Epithelial cell of prostate (primary cell): Measurements from ENCODE around the gene CMTM8.
"Not testable (repeated sequence)": the region's sequence is repeated elsewhere in the genome, so short reads cannot be mapped to it uniquely, and the experiment has no call there.

Experiments used
- DNase-seq: peaks from one replicate; pipeline ENCODE4 v3.0.0-alpha.2; 2011; ENCODE audit warnings: low read depth, low spot score
- H3K27ac ChIP-seq: fragments of 450-650 bp; 2 replicates; pipeline ENCODE4 v1.5.1; 2017; ENCODE audit warnings: mild to moderate bottlenecking

CMTM8 gene

DNA sequence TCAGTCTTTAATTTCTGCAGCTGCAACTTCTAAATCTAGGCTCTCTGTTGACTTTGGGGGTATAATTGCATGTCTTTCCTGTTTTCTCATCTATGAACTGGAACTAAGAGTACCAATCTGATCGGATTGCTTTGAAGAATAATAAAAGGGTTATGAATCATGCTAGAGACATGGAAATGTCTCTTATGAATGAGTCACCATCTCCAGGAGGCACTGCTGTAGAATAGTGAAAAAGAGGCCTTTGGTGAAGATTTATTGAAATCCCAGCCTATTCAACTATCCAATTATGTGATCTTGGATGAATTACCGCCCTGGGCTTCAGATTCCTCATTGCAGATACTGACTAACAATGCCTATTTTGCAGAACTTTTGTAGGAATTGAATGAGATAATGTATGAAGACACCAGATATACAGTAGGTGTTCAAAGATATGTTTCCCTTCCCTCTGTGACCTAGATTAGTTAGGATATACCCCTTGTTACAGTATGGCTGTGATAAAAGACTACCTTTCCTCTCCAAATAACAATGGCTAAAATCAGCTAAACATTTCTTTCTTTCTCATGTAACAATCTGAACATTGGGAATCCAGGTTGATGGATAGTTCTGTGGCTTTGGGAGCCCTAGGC lies 11.5 kb upstream of the CMTM8 start:
- no peak overlapping the region for H3K27ac ChIP-seq
- DNase-seq, result no peak

GRCh38 chr3:32228743-32229142 lies 9.7 kb upstream of the CMTM8 start:
- not testable (repeated sequence) for H3K27ac ChIP-seq, DNase-seq

DNA sequence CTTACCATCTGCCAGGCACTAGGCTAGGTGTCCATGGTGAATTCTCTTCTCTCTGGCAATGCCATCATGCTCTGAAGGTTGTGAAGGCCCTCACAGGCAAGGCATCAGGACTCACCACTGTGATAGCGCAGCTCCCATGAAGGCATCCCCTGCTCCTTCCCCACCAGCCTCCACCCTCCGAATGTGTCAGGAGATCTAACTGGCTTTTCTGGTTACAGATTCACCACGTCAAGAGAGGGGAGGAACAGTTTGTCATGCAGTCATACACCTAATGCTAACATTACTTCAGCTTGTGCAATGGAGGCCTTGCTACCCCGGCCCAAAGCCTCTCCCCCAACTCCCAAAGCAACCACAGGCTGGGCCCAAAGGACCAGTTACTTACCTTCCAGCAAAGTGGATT lies 8.9 kb upstream of the CMTM8 start:
- DNase-seq, result no peak

DNA sequence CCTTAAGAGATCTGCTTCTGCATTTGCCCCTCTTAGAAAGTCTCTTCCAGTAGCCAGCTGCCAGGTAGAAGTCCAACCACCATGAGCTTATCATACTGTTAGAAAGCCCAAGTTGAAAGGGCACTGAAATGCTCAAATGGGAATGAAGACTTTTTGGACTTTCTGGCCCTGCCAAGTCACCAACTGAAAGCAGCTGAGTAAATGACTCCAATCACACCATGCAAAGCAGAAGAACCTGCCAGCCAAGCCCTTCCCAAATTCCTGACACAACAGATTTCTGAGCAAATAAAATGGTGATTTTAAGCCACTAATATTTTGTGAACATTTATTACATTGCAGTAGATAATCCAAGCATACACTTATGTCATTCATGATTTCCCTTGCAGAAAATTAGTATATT lies 2.1 kb upstream of the CMTM8 start:
- no peak for DNase-seq

More for the DNA sequence above, 8.9 kb upstream of the CMTM8 start:
- H3K27ac ChIP-seq, result no peak overlapping the region

DNA sequence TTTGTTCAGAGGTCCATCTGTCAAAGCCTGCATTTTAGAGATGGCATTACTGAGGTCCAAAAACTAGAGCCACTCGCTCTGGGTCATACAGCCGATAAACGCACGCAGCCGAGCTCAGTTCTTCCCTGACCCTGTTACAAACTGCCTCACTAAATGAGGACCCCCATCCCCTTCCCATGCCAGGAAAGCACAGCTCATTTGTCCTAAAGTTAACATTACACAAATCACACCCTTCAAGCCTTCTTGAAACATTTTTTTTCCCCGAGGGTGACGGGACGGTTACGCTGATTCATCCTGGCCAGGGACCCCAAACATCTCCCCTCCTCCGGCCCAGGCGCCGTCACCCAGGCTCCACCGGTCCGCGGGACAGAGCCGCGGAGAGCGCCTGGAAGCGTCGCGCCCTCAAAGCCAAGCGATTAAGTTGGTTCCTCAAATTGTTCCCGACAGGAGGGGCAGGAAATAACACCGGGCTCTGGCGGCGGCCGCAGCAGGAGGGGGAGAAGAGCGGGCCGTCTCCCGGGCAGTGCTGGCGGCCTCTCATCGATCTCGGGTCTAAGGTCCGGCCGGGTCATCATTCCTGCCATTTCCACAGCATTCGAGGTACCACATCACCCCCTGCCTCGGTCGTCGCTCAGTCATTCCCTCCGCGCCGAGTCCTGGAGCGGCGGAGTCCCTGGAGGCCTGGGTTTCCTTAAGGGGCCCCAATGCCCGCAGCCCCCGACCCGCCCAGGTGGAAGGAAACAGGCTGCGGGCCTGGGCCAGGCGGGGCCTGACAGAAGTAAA lies 619 bp upstream of the CMTM8 start:
- no peak for DNase-seq
- no peak overlapping the region for H3K27ac ChIP-seq

More for the DNA sequence above, 2.1 kb upstream of the CMTM8 start:
- no peak overlapping the region for H3K27ac ChIP-seq

GRCh38 chr3:32239307-32240158 lies 1.1 kb downstream of the CMTM8 start:
- no peak for DNase-seq

DNA sequence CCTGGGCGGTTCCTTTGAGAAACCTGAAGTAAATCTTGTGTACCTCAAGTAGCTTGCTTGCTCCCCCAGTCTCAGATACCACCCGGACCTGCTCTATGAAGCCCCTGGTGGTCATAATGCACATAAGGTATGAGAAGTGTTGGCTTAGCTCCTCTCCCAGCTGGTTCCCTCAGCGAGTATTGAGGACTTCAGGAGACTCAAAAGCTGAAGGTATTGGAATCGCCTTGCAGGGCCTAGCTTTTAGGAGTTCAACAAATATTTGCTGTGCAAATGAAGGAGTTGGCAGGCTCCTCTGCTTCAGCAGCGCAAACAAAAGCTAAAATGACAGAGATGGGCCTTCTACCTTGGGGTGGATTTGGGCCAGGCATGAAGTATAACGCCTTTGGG lies 1.7 kb downstream of the CMTM8 start:
- no peak for DNase-seq

More at GRCh38 chr3:32239307-32240158, 1.1 kb downstream of the CMTM8 start:
- no peak overlapping the region for H3K27ac ChIP-seq

DNA sequence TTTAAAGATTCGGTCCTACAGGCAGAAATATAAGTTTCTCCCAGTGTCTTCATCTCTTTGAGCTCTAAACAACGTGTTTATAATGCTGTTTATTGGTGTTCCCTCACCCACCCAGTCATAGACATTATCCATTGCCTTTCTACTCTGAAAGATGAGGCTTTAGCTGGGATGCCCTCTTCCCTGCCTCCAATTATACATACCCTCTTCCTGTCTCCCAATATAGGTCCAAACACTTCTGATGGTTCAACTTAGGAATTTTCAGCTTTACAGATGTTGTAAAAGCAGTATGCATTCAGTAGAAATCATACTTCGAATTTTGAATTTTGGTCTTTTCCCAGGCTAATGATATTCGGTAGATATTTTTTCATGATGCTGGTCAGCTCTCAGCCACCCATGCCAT lies 2.6 kb downstream of the CMTM8 start:
- DNase-seq, result no peak

More for the DNA sequence above, 1.7 kb downstream of the CMTM8 start:
- H3K27ac ChIP-seq, result no peak overlapping the region

GRCh38 chr3:32243519-32243918 lies 5.0 kb downstream of the CMTM8 start:
- no peak for DNase-seq
- H3K27ac ChIP-seq, result no peak overlapping the region

More for the DNA sequence above, 2.6 kb downstream of the CMTM8 start:
- H3K27ac ChIP-seq, result no peak overlapping the region

- no peak for DNase-seq
Measured at GRCh38 chr3:32245200-32245599, 6.7 kb downstream of the CMTM8 start.

DNA sequence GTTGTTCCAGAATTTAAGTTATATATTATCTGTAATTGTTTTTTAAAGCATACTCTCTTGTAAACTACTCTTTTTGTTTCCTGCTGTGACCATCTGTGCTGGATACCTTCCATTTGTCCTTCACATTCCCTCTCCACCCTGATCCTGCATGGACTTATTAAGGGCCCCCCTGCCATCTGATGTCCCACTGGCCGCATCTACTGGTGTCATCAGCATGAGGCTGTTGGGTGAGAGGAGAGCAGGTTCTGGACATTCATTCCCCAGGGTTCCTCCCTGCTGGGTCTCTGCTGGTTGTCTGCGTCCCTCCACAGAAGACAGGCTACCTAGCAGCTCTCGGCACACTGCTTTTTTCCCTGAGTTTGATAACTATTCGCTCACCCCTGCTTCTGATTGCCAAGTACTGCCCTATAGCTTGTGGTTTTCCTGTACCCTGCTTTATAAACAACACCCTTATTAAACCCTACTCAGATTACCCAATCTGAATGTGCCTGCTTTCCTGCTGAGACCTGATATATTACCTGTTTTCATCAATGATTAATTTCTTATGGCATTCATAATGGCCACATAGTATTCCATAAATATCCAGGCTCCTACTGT lies 7.7 kb downstream of the CMTM8 start:
- no peak for DNase-seq
- H3K27ac ChIP-seq, result no peak overlapping the region

More at GRCh38 chr3:32245200-32245599, 6.7 kb downstream of the CMTM8 start:
- no peak overlapping the region for H3K27ac ChIP-seq

DNA sequence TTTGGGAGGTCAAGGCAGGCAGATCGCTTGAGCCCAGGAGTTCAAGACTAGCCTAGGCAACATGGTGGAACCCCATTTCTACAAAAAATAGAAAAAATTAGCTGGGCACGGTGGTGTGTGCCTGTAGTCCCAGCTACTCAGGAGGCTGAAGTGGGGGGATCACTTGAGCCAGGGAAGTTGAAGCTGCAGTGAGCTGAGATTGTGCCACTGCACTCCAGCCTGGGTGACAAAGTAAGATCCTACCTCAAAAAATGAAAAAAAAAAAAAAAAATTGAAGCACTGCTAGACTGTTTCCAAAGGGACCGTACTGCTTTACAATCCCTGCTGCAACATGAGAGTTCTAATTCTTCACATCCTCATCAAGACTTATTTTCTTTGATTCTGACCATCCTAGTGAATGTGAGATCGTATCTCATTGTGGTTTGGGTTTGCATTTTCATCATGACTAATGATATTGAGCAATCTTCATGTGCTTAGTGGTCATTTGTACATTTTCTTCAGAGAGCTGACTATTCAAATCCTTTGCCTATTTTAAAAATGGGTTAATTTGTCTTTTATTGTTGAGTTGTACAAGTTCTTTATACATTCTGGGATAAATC lies 10.8 kb downstream of the CMTM8 start:
- H3K27ac ChIP-seq, result peak overlapping the region; percentile 39
- peak; percentile 73 for DNase-seq

DNA sequence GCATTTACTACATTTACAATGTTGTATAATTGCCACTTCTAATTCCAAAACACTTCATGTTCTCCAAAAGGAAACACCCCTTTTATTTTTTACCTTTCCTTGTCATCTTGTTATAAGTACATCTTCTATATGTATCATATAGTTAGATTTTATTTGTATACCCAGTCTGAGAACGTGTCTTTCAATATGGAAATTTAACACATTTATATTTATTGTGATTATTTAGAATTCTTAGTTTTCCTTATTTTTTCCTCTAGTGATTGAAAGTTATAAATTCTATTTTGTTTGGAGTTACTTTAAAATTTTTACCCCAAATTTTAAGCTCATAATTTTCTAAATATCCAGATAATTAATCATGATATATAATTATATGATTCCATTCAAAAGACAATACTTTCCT lies 15.8 kb downstream of the CMTM8 start:
- H3K27ac ChIP-seq, result no peak overlapping the region
- no peak for DNase-seq

DNA sequence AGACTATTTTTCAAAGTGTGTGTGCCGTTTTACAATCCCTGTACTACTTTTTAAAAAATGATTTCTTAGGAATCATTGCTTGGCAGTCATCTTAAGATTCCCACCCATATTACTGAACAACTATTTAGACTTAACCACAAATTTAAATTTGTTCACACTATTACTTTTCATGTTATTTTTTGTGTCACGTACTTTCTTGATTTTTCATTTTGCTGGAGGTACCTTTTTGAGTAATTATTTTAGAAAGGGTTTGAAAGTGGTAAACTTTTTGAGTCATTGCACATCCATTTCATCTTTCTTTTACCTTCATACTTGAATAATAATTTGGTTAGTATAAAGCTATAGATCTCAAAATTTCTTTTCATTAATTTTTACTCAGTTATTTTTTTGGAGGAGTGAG lies 16.9 kb downstream of the CMTM8 start:
- DNase-seq, result no peak
- no peak overlapping the region for H3K27ac ChIP-seq

- no peak for DNase-seq
- no peak overlapping the region for H3K27ac ChIP-seq
Measured at GRCh38 chr3:32256206-32256605, 17.7 kb downstream of the CMTM8 start.

- DNase-seq, result no peak
- H3K27ac ChIP-seq, result no peak overlapping the region
Measured at GRCh38 chr3:32257042-32257441, 18.6 kb downstream of the CMTM8 start.

GRCh38 chr3:32257641-32258438 lies 19.4 kb downstream of the CMTM8 start:
- DNase-seq, result no peak
- no peak overlapping the region for H3K27ac ChIP-seq

- DNase-seq, result no peak
- H3K27ac ChIP-seq, result no peak overlapping the region
Measured at GRCh38 chr3:32258869-32259268, 20.4 kb downstream of the CMTM8 start.

DNA sequence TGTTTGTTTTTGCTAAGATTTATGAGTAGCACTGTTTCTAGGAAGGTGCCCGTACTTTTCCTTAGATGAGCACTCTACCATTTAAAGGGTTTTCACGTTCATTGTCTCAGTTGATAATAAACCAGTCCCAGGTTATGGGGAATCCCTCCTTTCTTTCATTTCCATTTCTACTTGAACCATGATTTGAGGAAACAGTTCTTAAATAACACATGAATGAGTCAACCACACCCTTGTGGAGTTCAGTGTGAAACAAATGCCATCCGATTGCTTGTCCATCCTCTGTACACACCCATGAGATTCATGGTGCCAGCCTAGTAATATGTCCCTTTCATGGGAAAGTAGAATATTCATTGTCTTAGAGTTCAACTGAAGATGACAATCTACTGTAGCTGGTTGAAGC lies 23.1 kb downstream of the CMTM8 start:
- no peak for DNase-seq

More for the DNA sequence above, 23.1 kb downstream of the CMTM8 start:
- H3K27ac ChIP-seq, result no peak overlapping the region
